ENCODE measurements around the gene SERPINB4. TPM values are rescaled to one million over a fixed set of nuclear protein-coding genes. Genes with fewer than 3 reads are reported as not detected.

Gene SERPINB4
- total RNA-seq, result under 0.01 and 0.15 TPM in 2 replicates

GRCh38 chr18:63644142-63644541 is at the start of gene SERPINB4:
SERPINB4 (minus strand) TSS chr18:63644256; CDS start chr18:63643577, 679 bp downstream.

DNA sequence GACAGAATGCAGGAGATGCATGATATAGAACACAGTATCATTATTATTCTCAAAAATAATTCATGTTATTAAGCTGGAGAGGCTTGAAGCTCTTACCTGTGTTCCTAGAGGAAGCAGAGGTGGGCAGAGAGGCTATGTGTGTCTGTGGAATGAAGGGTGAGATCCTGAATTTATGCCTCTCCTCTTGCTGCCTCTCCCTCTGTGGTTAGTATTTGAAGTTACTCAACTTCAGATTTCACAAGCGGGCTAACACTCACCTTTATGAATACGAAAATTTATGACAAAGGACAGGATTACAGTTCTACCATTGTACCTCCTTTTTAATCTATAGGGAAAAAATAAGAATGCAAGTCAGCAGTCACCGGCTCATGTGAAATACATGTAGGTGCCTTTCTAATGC is 17.7 kb upstream of the SERPINB4 start, which contains the start of gene SERPINB3:
Gene SERPINB3 (minus strand): TSS at position 144 of the 400 bp plus-strand sequence. CDS start 677 bp downstream, outside the sequence.

Other genes starting within 250 kb of the SERPINB4 start
- 42.2 and 61.7 TPM in 2 replicates for gene VPS4B, start 221.8 kb downstream of the SERPINB4 start, total RNA-seq
- gene SERPINB5, start 167.3 kb downstream of the SERPINB4 start, total RNA-seq, result not detected in 2 replicates
- gene SERPINB12, start 101.9 kb downstream of the SERPINB4 start, total RNA-seq, result not detected in 2 replicates
- not detected in 2 replicates for gene SERPINB13, start 56.9 kb downstream of the SERPINB4 start, total RNA-seq
- not detected in 2 replicates for gene SERPINB3, start 17.6 kb upstream of the SERPINB4 start, total RNA-seq
- not detected in 2 replicates for gene SERPINB11, start 58.7 kb upstream of the SERPINB4 start, total RNA-seq
- under 0.01 and 0.30 TPM in 2 replicates for gene SERPINB7, start 131.2 kb upstream of the SERPINB4 start, total RNA-seq
- 2.6 and 6.2 TPM in 2 replicates for gene SERPINB2, start 243.4 kb upstream of the SERPINB4 start, total RNA-seq